Uterus (tissue), 4 donors: Measurements from ENCODE around the gene IGIP. TPM values are rescaled to one million over a fixed set of nuclear protein-coding genes. Genes with fewer than 3 reads are reported as not detected.

Source experiments
- DNase-seq, 2 donors: peaks; one replicate each; pipeline ENCODE4 v3.0.0-alpha.2; 2019 to 2020
- H3K27ac ChIP-seq, 2 donors: fragments of 200-600 bp; sonication (generic); 1 replicate in 1 of 2; 2 replicates in 1 of 2; pipeline ENCODE4 v1.5.1; 2016 to 2018
- H3K27me3 ChIP-seq, 2 donors: fragments of 200-600 bp; sonication (generic); one replicate each; pipeline ENCODE4 v1.5.1; 2018 to 2019; ENCODE audit warnings: control low read depth in 1 of 2
- H3K36me3 ChIP-seq, 2 donors: fragments of 200-600 bp; sonication (generic); one replicate each; pipeline ENCODE4 v1.5.1; 2019; ENCODE audit warnings: control low read depth in 1 of 2
- H3K4me1 ChIP-seq, 2 donors: fragments of 200-600 bp; sonication (generic); one replicate each; pipeline ENCODE4 v1.5.1; 2018 to 2019; ENCODE audit warnings: control low read depth in 1 of 2
- H3K4me3 ChIP-seq, 2 donors: fragments of 200-600 bp; sonication (generic); 1 replicate in 1 of 2; 2 replicates in 1 of 2; pipeline ENCODE4 v1.5.1; 2018 to 2019; ENCODE audit warnings: mild to moderate bottlenecking in 1 of 2
- H3K9me3 ChIP-seq, 2 donors: fragments of 200-600 bp; sonication (generic); one replicate each; pipeline ENCODE4 v1.5.1; 2019; ENCODE audit warnings: control low read depth in 1 of 2
- POLR2A ChIP-seq, 2 donors: fragments of 450-650 bp; IDR thresholded peaks; one replicate each; pipeline ENCODE4 v1.6.1; 2016; ENCODE audit warnings: antibody characterized with exemption in 2 of 2, mild to moderate bottlenecking in 1 of 2, moderate library complexity in 1 of 2
- intact Hi-C: fragments of 100-400 bp; cut with DNase I; formaldehyde crosslinking; loops from one replicate; pipeline ENCODE4 v1.15.1; 2023; ENCODE audit warnings: low total_unique reads
- total RNA-seq, 4 donors: library from RNA; depleted of rRNA in 3 of 4; stranded (reverse); fragments of >200 nt in 3 of 4; gene quantifications; one replicate each; pipeline versions ENCODE4 v1.1.0 to v1.2.4, GENCODE V29; 2014 to 2023
- TF ChIP-seq, protein P1 (sequence below), 4 experiments: fragments of 200-600 bp in 2 of 4; fragments of 450-650 bp in 2 of 4; sonication (generic) in 2 of 4; IDR thresholded peaks; one replicate each; pipeline ENCODE4 v1.5.1; 2016 to 2019; ENCODE audit warnings: antibody characterized with exemption in 4 of 4, mild to moderate bottlenecking in 2 of 4, moderate library complexity in 1 of 4
- donor health status: DM: yes; HTN: yes; CAD: no.

The IGIP gene
- total RNA-seq, 4 donors from 2014 or later, result 17.8 to 33.5 (median 31.2) TPM

- Histone ChIP-seq H3K27me3 (no peaks in the 10 kb centered on the region), H3K4me3 (no peak overlapping the region), H3K36me3 (no peaks in the 10 kb centered on the region), H3K4me1 (no peaks in the 10 kb centered on the region), H3K27ac (no peak overlapping the region), H3K9me3 (no peaks in the 10 kb centered on the region)
- DNase-seq, result no peak
- intact Hi-C loops, result no loop called here
- TF ChIP-seq, protein P1, sequence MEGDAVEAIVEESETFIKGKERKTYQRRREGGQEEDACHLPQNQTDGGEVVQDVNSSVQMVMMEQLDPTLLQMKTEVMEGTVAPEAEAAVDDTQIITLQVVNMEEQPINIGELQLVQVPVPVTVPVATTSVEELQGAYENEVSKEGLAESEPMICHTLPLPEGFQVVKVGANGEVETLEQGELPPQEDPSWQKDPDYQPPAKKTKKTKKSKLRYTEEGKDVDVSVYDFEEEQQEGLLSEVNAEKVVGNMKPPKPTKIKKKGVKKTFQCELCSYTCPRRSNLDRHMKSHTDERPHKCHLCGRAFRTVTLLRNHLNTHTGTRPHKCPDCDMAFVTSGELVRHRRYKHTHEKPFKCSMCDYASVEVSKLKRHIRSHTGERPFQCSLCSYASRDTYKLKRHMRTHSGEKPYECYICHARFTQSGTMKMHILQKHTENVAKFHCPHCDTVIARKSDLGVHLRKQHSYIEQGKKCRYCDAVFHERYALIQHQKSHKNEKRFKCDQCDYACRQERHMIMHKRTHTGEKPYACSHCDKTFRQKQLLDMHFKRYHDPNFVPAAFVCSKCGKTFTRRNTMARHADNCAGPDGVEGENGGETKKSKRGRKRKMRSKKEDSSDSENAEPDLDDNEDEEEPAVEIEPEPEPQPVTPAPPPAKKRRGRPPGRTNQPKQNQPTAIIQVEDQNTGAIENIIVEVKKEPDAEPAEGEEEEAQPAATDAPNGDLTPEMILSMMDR (IDR thresholded peaks at IDR 0.05), result no peak
- no peak for TF ChIP-seq POLR2A (IDR thresholded peaks at IDR 0.05)
Measured at GRCh38 chr5:140084541-140084940, 41.2 kb upstream of the IGIP start.

DNA sequence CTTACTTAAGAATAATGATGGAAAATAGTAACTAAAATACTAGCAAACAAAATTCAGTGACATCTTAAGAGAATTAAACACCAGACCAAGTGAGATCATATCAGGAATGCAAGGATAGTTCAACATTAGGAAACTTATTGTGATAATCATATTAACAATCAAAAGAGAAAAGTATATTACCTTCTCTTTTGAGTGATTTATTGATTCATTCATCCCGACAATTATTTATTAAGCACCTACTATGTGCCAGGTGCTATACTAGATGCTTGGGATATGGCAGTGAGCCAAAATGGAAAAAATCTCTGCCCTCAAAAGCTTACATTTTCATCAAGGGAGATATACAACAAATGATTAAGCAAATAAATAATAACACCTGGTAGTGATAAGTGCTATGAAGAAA is 35.5 kb upstream of the IGIP start:
- peaks cover 0 to 8% of the 10 kb centered on the region in 2 donors for H3K9me3 ChIP-seq

DNA sequence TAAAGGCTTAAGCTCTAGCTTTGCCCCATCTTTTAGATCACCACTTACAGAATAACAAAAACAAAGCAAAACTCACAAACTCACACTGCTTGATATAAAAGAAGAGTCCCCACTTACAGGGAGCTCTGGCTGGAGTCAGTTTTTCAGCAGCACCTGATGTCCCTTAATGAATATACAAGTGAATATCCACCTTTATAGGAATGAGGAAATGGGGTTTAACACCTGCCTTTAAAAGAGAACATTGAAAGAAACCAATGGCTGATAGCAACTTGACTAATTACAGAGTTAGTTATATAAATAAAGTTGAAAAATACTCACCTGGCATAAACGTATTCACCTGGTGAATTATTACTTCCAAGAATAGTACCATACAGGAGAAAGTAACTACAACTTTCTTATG is 32.6 kb upstream of the IGIP start:
- Histone ChIP-seq H3K4me3 (no peak overlapping the region), H3K27me3 (no peaks in the 10 kb centered on the region), H3K4me1 (no peaks in the 10 kb centered on the region), H3K27ac (no peak overlapping the region), H3K36me3 (no peaks in the 10 kb centered on the region), H3K9me3 (peaks cover 0 to 8% of the 10 kb centered on the region in 2 donors)
- no peak for DNase-seq
- TF ChIP-seq POLR2A (IDR thresholded peaks at IDR 0.05), result no peak
- intact Hi-C loops, result no loop called here

More for the DNA sequence above, 35.5 kb upstream of the IGIP start:
- H3K27ac ChIP-seq, result no peak overlapping the region
- no peaks in the 10 kb centered on the region for H3K36me3 ChIP-seq
- no peak overlapping the region for H3K4me3 ChIP-seq
- no peak for TF ChIP-seq POLR2A (IDR thresholded peaks at IDR 0.05)
- TF ChIP-seq, protein P1 (IDR thresholded peaks at IDR 0.05), result no peak
- no peaks in the 10 kb centered on the region for H3K27me3 ChIP-seq
- intact Hi-C loops, result no loop called here
- no peak for DNase-seq
- no peaks in the 10 kb centered on the region for H3K4me1 ChIP-seq

GRCh38 chr5:140093866-140094265 is 31.9 kb upstream of the IGIP start:
- Histone ChIP-seq H3K4me1 (no peaks in the 10 kb centered on the region), H3K9me3 (peaks cover 0 to 8% of the 10 kb centered on the region in 2 donors), H3K27ac (no peak overlapping the region), H3K27me3 (no peaks in the 10 kb centered on the region), H3K4me3 (no peak overlapping the region), H3K36me3 (no peaks in the 10 kb centered on the region)
- no peak for TF ChIP-seq POLR2A (IDR thresholded peaks at IDR 0.05)
- TF ChIP-seq, protein P1 (IDR thresholded peaks at IDR 0.05), result no peak
- no peak for DNase-seq
- intact Hi-C loops, result no loop called here

GRCh38 chr5:140094889-140095288 is 30.8 kb upstream of the IGIP start:
- DNase-seq, result no peak
- H3K4me1 ChIP-seq, result no peaks in the 10 kb centered on the region
- no peak overlapping the region for H3K27ac ChIP-seq
- peaks cover 0 to 8% of the 10 kb centered on the region in 2 donors for H3K9me3 ChIP-seq
- intact Hi-C loops, result no loop called here
- no peak overlapping the region for H3K4me3 ChIP-seq
- H3K36me3 ChIP-seq, result no peaks in the 10 kb centered on the region
- H3K27me3 ChIP-seq, result no peaks in the 10 kb centered on the region
- TF ChIP-seq, protein P1 (IDR thresholded peaks at IDR 0.05), result no peak

GRCh38 chr5:140101179-140101578 is 24.6 kb upstream of the IGIP start:
- TF ChIP-seq POLR2A (IDR thresholded peaks at IDR 0.05), result no peak
- H3K4me3 ChIP-seq, result no peak overlapping the region
- no peak overlapping the region for H3K27ac ChIP-seq
- DNase-seq, result no peak
- no peaks in the 10 kb centered on the region for H3K36me3 ChIP-seq
- H3K27me3 ChIP-seq, result no peaks in the 10 kb centered on the region
- no peaks in the 10 kb centered on the region for H3K4me1 ChIP-seq
- intact Hi-C loops, result no loop called here
- H3K9me3 ChIP-seq, result no peaks in the 10 kb centered on the region
